Transverse colon (tissue), 4 donors: ENCODE measurements around the gene SPATA31D4. TPM values are rescaled to one million over a fixed set of nuclear protein-coding genes. Genes with fewer than 3 reads are reported as not detected.

Experiments used
- DNase-seq: peaks from one replicate; pipeline ENCODE4 v3.0.0-alpha.2; 2019
- H3K27ac ChIP-seq, 4 donors: fragments of 200-600 bp; sonication (generic); 2 replicates each; pipeline ENCODE4 v1.5.1; 2016 to 2018; ENCODE audit warnings: inconsistent platforms in 4 of 4
- H3K27me3 ChIP-seq: fragments of 200-600 bp; sonication (generic); 2 replicates; pipeline ENCODE4 v1.5.1; 2017; ENCODE audit warnings: inconsistent platforms
- H3K36me3 ChIP-seq, 4 donors: fragments of 200-600 bp; sonication (generic); 2 replicates each; pipeline ENCODE4 v1.5.1; 2017 to 2019; ENCODE audit warnings: inconsistent platforms in 4 of 4
- H3K4me1 ChIP-seq, 4 donors: fragments of 200-600 bp; sonication (generic); 2 replicates each; pipeline ENCODE4 v1.5.1; 2017 to 2020; ENCODE audit warnings: inconsistent platforms in 4 of 4
- H3K4me3 ChIP-seq, 4 donors: fragments of 200-600 bp; sonication (generic); 1 replicate in 1 of 4; 2 replicates in 3 of 4; pipeline versions ENCODE4 v1.5.1 to v1.6.1; 2017 to 2019; ENCODE audit warnings: inconsistent platforms in 4 of 4
- H3K9me3 ChIP-seq, 2 donors: fragments of 200-600 bp; sonication (generic); 2 replicates each; pipeline ENCODE4 v1.5.1; 2017 to 2019; ENCODE audit warnings: inconsistent platforms in 2 of 2
- EP300 ChIP-seq: sonication (generic); formaldehyde crosslinking; IDR thresholded peaks from one replicate; pipeline ENCODE4 v1.6.1; 2017; ENCODE audit warnings: antibody characterized with exemption, low read depth
- POLR2A ChIP-seq: fragments of 450-650 bp; IDR thresholded peaks from one replicate; pipeline ENCODE4 v1.6.1; 2016; ENCODE audit warnings: antibody characterized with exemption, mild to moderate bottlenecking, moderate library complexity
- POLR2AphosphoS5 ChIP-seq, 3 donors: sonication (generic); formaldehyde crosslinking; IDR thresholded peaks; one replicate each; pipeline ENCODE4 v1.6.1; 2016; ENCODE audit warnings: antibody characterized with exemption in 3 of 3
- WGBS, 2 donors: methylation state at CpG; one replicate each; pipeline ENCODE4 v1.1.5; 2018; ENCODE audit warnings: low coverage in 1 of 2; 5-methylcytosine and 5-hydroxymethylcytosine counted together
- in situ Hi-C, 4 donors: fragments of 200-750 bp; cut with MboI; loops; one replicate each; pipeline versions ENCODE4 v1.15.0 to v1.15.1; 2017; ENCODE audit warnings: low sequenced_read_pairs in 3 of 4, low pct_ligation_motif_present in 1 of 4, low pct_unique_long_range_greater_than_20kb in 1 of 4
- intact Hi-C: fragments of 100-400 bp; cut with DNase I; formaldehyde crosslinking; loops from one replicate; pipeline ENCODE4 v1.15.1; 2023; ENCODE audit warnings: low total_unique reads
- total RNA-seq, 4 donors: library from RNA; depleted of rRNA; stranded (reverse); fragments of >200 nt; gene quantifications; one replicate each; pipeline ENCODE4 v1.1.0, GENCODE V29; 2016
- TF ChIP-seq, protein P1 (sequence below), 5 experiments: fragments of 200-600 bp in 3 of 5; fragments of 450-650 bp in 2 of 5; sonication (generic) in 3 of 5; IDR thresholded peaks; 1 replicate in 2 of 5; 2 replicates in 3 of 5; pipeline ENCODE4 v1.5.1; 2016 to 2017; ENCODE audit warnings: antibody characterized with exemption in 5 of 5, inconsistent platforms in 3 of 5, mild to moderate bottlenecking in 2 of 5, moderate library complexity in 1 of 5

Gene SPATA31D4
- total RNA-seq, 4 donors from 2014 or later, result not detected

DNA sequence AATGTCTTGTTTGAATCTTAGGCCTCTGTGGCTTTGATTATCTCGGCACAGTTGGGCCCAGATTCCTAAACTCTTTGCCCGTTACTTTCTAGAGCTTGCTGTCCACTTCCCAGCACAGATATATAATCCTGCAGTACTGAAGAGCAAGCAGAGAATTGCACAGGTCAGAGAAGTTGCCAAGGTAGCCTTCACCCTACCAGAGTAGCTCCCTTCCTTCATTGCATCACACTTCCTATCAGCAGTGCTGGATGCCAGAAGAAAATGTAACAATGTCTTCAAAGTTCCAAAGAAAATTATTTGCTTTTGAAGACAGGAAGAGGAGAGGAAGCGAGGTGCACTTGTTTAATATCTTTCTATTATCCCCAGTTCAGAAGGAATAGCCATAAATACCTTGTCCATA is 38.1 kb upstream of the SPATA31D4 start:
- H3K4me1 ChIP-seq, result peaks cover 0 to 20% (median 6%) of the 10 kb centered on the region in 4 donors
- in situ Hi-C loops (no loop called here), intact Hi-C loops (loop anchor here (5.0 kb wide), 1 partner anchor 1077 kb away; no protein-coding TSS in a partner anchor)
- TF ChIP-seq, protein P1, sequence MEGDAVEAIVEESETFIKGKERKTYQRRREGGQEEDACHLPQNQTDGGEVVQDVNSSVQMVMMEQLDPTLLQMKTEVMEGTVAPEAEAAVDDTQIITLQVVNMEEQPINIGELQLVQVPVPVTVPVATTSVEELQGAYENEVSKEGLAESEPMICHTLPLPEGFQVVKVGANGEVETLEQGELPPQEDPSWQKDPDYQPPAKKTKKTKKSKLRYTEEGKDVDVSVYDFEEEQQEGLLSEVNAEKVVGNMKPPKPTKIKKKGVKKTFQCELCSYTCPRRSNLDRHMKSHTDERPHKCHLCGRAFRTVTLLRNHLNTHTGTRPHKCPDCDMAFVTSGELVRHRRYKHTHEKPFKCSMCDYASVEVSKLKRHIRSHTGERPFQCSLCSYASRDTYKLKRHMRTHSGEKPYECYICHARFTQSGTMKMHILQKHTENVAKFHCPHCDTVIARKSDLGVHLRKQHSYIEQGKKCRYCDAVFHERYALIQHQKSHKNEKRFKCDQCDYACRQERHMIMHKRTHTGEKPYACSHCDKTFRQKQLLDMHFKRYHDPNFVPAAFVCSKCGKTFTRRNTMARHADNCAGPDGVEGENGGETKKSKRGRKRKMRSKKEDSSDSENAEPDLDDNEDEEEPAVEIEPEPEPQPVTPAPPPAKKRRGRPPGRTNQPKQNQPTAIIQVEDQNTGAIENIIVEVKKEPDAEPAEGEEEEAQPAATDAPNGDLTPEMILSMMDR (IDR thresholded peaks at IDR 0.05), result no peak
- no peak for TF ChIP-seq POLR2A
- no peak for TF ChIP-seq POLR2AphosphoS5 (IDR thresholded peaks at IDR 0.05)
- no peak for TF ChIP-seq EP300
- H3K36me3 ChIP-seq, result no peaks in the 10 kb centered on the region
- H3K4me3 ChIP-seq, result no peak overlapping the region
- H3K27ac ChIP-seq, result no peak overlapping the region
- H3K27me3 ChIP-seq, result no peaks in the 10 kb centered on the region
- no peaks in the 10 kb centered on the region for H3K9me3 ChIP-seq
- no peak for DNase-seq
- WGBS, 2 donors, result 82 to 100% methylated on average over 3 of the region's 3 CpGs

DNA sequence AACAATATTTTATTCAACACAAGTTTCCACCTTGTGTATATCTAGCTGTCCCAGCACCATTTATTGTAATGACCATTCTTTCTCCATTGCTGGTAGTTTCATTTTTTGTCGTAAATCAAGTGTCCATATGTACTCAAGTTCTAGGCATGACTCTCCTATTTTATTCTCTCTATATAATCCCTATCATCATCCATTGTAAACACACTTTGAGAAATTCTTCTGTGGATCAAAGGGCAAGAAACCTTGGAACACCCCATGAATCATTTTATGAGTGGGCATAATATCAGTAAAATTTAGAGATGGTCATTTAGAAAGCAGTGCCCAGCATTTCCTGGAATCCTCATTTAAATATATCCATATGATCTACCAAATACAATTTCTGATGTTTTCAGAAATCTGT is 35.8 kb upstream of the SPATA31D4 start:
- Histone ChIP-seq H3K27me3 (no peaks in the 10 kb centered on the region), H3K36me3 (no peaks in the 10 kb centered on the region), H3K9me3 (no peaks in the 10 kb centered on the region), H3K4me3 (no peak overlapping the region), H3K27ac (peak overlapping the region; percentile 50 to 76 (median 54)), H3K4me1 (peaks cover 0 to 20% (median 6%) of the 10 kb centered on the region in 4 donors)
- DNase-seq, result no peak
- in situ Hi-C loops, result no loop called here
- WGBS, 2 donors, result 64 to 66% methylated on average over 1 of the region's 1 CpG
- intact Hi-C loops, result loop anchor here (5.0 kb wide), 1 partner anchor 1075 kb away; no protein-coding TSS in a partner anchor
- TF ChIP-seq EP300, result peak; percentile 17
- TF ChIP-seq, protein P1 (IDR thresholded peaks at IDR 0.05), result no peak
- TF ChIP-seq POLR2AphosphoS5 (IDR thresholded peaks at IDR 0.05), result peak in 1 of 3 donors; percentile 52
- TF ChIP-seq POLR2A, result no peak

DNA sequence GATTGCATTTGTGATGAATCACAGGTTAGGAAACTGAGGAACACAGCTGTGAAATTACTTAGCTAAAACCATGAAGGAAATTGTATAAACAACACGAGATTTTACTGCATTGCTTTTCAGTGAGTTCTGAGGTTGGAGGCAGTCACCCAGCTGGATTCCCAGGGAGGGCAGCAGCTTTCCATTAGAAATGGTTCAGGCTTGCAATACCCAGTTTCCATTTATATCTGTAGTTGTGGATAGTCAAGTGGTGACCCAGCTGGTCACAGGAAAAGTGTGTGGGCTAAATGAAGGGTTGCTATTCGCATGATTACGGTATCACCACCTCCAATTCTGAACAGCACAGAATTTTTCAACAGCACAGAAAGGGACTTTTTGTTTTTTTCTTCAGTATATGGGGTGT is 34.3 kb upstream of the SPATA31D4 start:
- TF ChIP-seq POLR2AphosphoS5 (IDR thresholded peaks at IDR 0.05) (no peak), POLR2A (no peak), EP300 (no peak)
- TF ChIP-seq, protein P1 (IDR thresholded peaks at IDR 0.05), result no peak
- in situ Hi-C loops (no loop called here), intact Hi-C loops (loop anchor here (5.0 kb wide), 1 partner anchor 1073 kb away; no protein-coding TSS in a partner anchor)
- H3K27me3 ChIP-seq, result no peaks in the 10 kb centered on the region
- peaks cover 0 to 20% (median 6%) of the 10 kb centered on the region in 4 donors for H3K4me1 ChIP-seq
- H3K36me3 ChIP-seq, result no peaks in the 10 kb centered on the region
- no peaks in the 10 kb centered on the region for H3K9me3 ChIP-seq
- 71 to 73% methylated on average over 1 to 3 of the region's 3 CpGs for WGBS, 2 donors
- no peak overlapping the region for H3K27ac ChIP-seq
- no peak overlapping the region for H3K4me3 ChIP-seq
- no peak for DNase-seq

DNA sequence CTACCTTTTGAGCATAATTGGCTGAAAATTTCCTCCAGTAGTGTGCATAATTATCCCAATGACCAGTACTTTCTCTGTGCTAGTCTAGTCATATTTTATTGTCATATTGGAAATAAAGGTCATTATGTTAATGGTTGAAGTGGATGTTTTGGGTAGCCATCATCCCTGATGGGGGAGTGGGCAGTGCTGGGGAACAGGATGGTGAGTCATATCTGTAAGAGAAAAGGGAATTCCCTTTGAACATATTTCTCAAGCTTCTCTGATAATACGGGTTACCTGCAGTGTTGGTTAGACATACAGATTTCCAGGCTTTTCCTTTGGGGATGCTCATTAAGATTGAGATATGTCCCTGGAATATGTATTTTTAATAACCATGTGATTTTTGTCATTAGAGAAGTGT is 33.3 kb upstream of the SPATA31D4 start:
- DNase-seq, result no peak
- Histone ChIP-seq H3K4me1 (peaks cover 0 to 20% (median 6%) of the 10 kb centered on the region in 4 donors), H3K36me3 (no peaks in the 10 kb centered on the region), H3K27me3 (no peaks in the 10 kb centered on the region), H3K9me3 (no peaks in the 10 kb centered on the region), H3K27ac (no peak overlapping the region), H3K4me3 (no peak overlapping the region)
- no peak for TF ChIP-seq POLR2AphosphoS5 (IDR thresholded peaks at IDR 0.05)
- no peak for TF ChIP-seq EP300
- TF ChIP-seq, protein P1 (IDR thresholded peaks at IDR 0.05), result no peak
- TF ChIP-seq POLR2A, result no peak
- intact Hi-C loops (loop anchor here (5.0 kb wide), 1 partner anchor 1072 kb away; no protein-coding TSS in a partner anchor), in situ Hi-C loops (no loop called here)
- 71 to 81% methylated on average over 1 of the region's 1 CpG for WGBS, 2 donors
